CD4-positive, CD25-positive, alpha-beta regulatory T cell (primary cell): ENCODE results near the gene NUMA1. TPM values are rescaled to one million over a fixed set of nuclear protein-coding genes. Genes with fewer than 3 reads are reported as not detected.
A peak's percentile ranks its signal among the peaks of the same experiment; 100 is the strongest.

Source experiments
- ATAC-seq, 2 donors: fragments of 150-1000 bp; cut with Tn5 transposase; one replicate each; pipeline ENCODE4 v1.10.0; 2021; ENCODE audit warnings: low read depth in 2 of 2, moderate number of reproducible peaks in 2 of 2, moderate library complexity in 1 of 2
- DNase-seq, 3 donors: peaks; one replicate each; pipeline versions ENCODE4 v3.0.0 to v3.0.0-alpha.2; 2012 to 2022; ENCODE audit warnings: mixed read lengths in 1 of 3
- H3K27ac ChIP-seq: one replicate; pipeline ENCODE4 v1.7.0; 2013; ENCODE audit warnings: mild to moderate bottlenecking, low read length; ENCODE audit not compliant: insufficient read depth, poor library complexity, severe bottlenecking
- H3K27me3 ChIP-seq: one replicate; pipeline ENCODE4 v1.7.0; 2013; ENCODE audit warnings: low read length; ENCODE audit not compliant: control insufficient read depth, insufficient read depth
- H3K36me3 ChIP-seq: one replicate; pipeline ENCODE4 v1.7.0; 2013; ENCODE audit warnings: mild to moderate bottlenecking, low read length, moderate library complexity; ENCODE audit not compliant: control insufficient read depth, insufficient read depth
- H3K4me1 ChIP-seq: 2 replicates; pipeline ENCODE4 v1.7.0; 2013; ENCODE audit warnings: mild to moderate bottlenecking, low read length; ENCODE audit not compliant: insufficient read depth, control insufficient read depth, poor library complexity, severe bottlenecking
- H3K4me3 ChIP-seq: one replicate; pipeline ENCODE4 v1.7.0; 2013; ENCODE audit warnings: low read depth, mild to moderate bottlenecking, low read length, moderate library complexity
- H3K9me3 ChIP-seq, 2 experiments: 1 replicate in 1 of 2; 2 replicates in 1 of 2; pipeline ENCODE4 v1.7.0; 2013; ENCODE audit warnings: low read length in 2 of 2, mild to moderate bottlenecking in 1 of 2, moderate library complexity in 1 of 2; ENCODE audit not compliant: control insufficient read depth in 2 of 2
- H3K27ac Mint-ChIP-seq, 3 donors: one replicate each; pipeline ENCODE4 v1.8.0; 2020 to 2022; ENCODE audit warnings: mild to moderate bottlenecking in 3 of 3, mixed read lengths in 3 of 3, moderate library complexity in 2 of 3
- H3K27me3 Mint-ChIP-seq: one replicate; pipeline ENCODE4 v1.8.0; 2022; ENCODE audit warnings: mild to moderate bottlenecking, mixed read lengths
- H3K36me3 Mint-ChIP-seq: one replicate; pipeline ENCODE4 v1.8.0; 2020; ENCODE audit warnings: mixed read lengths
- H3K4me1 Mint-ChIP-seq, 4 donors: one replicate each; pipeline ENCODE4 v1.8.0; 2020 to 2022; ENCODE audit warnings: mixed read lengths in 4 of 4, mild to moderate bottlenecking in 1 of 4
- H3K4me3 Mint-ChIP-seq, 4 donors: one replicate each; pipeline ENCODE4 v1.8.0; 2020 to 2022; ENCODE audit warnings: mild to moderate bottlenecking in 4 of 4, mixed read lengths in 4 of 4, moderate library complexity in 3 of 4
- H3K9me3 Mint-ChIP-seq, 7 donors: one replicate each; pipeline ENCODE4 v1.8.0; 2020 to 2022; ENCODE audit warnings: mixed read lengths in 7 of 7, mild to moderate bottlenecking in 3 of 7, moderate library complexity in 2 of 7
- polyA plus RNA-seq, 4 donors: library from polyadenylated mRNA; unstranded; fragments of 300-500 nt; fragmentation: Illumina TruSeq; gene quantifications; one replicate each; pipeline ENCODE4 v1.2.3, GENCODE V29; 2021
- total RNA-seq: library from RNA; stranded (reverse); gene quantifications from one replicate; pipeline ENCODE4 v1.2.3, GENCODE V29; 2022

The NUMA1 gene
- total and polyA plus RNA-seq, 5 donors from 2014 or later: 14.0 to 272 (median 23.5) TPM

DNA sequence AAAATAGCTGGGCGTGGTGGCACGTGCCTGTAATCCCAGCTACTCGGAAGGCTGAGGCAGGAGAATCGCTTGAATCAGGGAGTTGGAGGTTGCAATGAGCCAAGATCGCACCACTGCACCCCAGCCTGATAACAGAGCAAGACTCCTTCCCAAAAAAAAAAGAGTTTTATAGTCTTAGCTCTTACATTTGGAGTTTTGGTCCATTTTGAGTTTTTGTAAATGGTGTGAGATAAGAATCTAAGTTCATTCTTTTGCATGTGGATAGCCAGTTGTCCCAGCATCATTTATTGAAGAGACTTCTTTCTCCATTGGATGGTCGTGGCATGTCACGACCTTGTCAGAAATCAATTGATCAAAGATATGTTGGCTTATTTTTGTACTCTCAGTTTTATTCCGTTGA lies 116.9 kb downstream of the NUMA1 start:
- H3K9me3 ChIP-seq: no peaks in the 10 kb centered on the region
- no peak overlapping the region for H3K4me3 ChIP-seq
- ATAC-seq (no peak), DNase-seq (no peak)
- Mint-ChIP-seq H3K4me1 (peaks cover 0 to 5% (median 3%) of the 10 kb centered on the region in 4 donors), H3K36me3 (peaks cover 27% of the 10 kb centered on the region), H3K27ac (no peak overlapping the region), H3K4me3 (no peak overlapping the region), H3K9me3 (peaks cover 0 to 4% (median 0%) of the 10 kb centered on the region in 7 donors), H3K27me3 (no peaks in the 10 kb centered on the region)
- no peak overlapping the region for H3K27ac ChIP-seq
- no peaks in the 10 kb centered on the region for H3K4me1 ChIP-seq
- H3K27me3 ChIP-seq: no peaks in the 10 kb centered on the region
- H3K36me3 ChIP-seq: peaks cover 34% of the 10 kb centered on the region

DNA sequence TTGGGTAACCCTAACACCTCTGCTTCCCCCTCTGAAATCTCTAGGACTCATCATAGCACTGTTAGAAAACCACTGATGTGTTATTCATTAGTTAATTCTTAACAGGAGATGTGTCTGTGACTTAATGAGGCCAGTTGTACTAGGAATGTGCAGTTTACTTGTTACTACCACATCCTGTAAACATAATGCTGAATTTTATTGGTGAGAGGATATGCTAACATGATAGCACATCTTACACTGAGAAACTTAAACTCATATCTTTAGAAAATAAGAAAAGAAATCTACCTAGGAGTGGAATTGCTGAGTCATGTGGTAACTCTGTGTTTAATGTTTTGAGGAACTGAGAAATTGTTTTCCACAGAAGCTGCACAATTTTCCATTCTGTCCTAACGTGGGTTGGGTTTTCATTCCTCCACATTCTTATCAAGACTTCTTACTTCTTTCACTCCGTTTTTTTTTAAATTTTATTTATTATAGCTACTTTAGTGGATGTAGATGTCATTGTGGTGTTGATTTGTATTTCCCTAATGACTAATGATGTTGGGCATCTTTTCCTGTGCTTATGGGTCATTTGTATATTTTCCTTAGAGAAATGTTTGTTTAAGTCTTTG lies 117.8 kb downstream of the NUMA1 start:
- DNase-seq: peak in 1 of 3 donors; percentile 30
- no peaks in the 10 kb centered on the region for H3K27me3 Mint-ChIP-seq
- no peak overlapping the region for H3K27ac Mint-ChIP-seq
- peaks cover 0 to 4% (median 0%) of the 10 kb centered on the region in 7 donors for H3K9me3 Mint-ChIP-seq
- Histone ChIP-seq H3K4me3 (no peak overlapping the region), H3K27ac (no peak overlapping the region), H3K27me3 (no peaks in the 10 kb centered on the region), H3K4me1 (no peaks in the 10 kb centered on the region), H3K36me3 (peaks cover 30% of the 10 kb centered on the region), H3K9me3 (no peaks in the 10 kb centered on the region)
- no peak for ATAC-seq
- peaks cover under 1 to 5% (median 5%) of the 10 kb centered on the region in 4 donors for H3K4me1 Mint-ChIP-seq
- no peak overlapping the region for H3K4me3 Mint-ChIP-seq
- H3K36me3 Mint-ChIP-seq: peaks cover 23% of the 10 kb centered on the region

DNA sequence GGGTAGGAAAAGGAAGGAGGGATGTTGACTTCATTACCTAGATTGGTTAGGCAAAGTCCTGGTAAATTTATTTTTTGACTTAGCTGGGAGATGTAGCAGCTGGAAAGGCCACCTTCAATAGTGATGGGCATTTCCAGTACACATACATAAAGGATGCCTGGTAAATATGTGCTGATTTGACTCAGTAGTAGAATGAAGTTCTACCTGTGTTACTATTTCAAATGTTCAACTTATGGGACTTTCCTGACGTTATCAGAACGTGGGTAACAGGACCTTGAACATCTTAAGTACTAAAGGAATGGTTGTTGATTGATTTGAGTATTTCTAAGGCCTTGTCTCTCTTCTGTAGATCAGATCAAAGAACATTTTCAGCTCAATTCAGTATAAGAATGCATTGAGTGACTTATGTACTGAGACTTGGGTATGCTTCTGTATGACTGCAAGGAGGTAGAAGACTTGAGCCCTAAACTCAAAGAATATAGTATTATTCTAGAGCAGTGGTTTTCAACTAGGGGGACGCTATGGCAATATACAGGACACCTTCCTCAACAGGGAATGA lies 124.4 kb downstream of the NUMA1 start:
- ATAC-seq: no peak
- peak overlapping the region in 2 of 3 donors; percentile 17 to 56 for H3K27ac Mint-ChIP-seq

More for the DNA sequence above, 124.4 kb downstream of the NUMA1 start:
- no peak for DNase-seq
- Histone ChIP-seq H3K36me3 (peaks cover 9% of the 10 kb centered on the region), H3K27me3 (no peaks in the 10 kb centered on the region), H3K4me3 (no peak overlapping the region), H3K27ac (no peak overlapping the region), H3K4me1 (no peaks in the 10 kb centered on the region), H3K9me3 (no peaks in the 10 kb centered on the region)
- Mint-ChIP-seq H3K36me3 (peaks cover 12% of the 10 kb centered on the region), H3K4me3 (no peak overlapping the region), H3K9me3 (peaks cover 0 to 3% (median 0%) of the 10 kb centered on the region in 7 donors), H3K4me1 (peaks cover 10 to 33% (median 22%) of the 10 kb centered on the region in 4 donors), H3K27me3 (no peaks in the 10 kb centered on the region)

Other genes with a start within 250 kb of the NUMA1 start
- gene DEFB108B, start 247.3 kb downstream of the NUMA1 start, total RNA-seq: not detected
- gene DEFB108B, start 247.3 kb downstream of the NUMA1 start, polyA plus RNA-seq: not detected
- not detected for gene DEFB131B, start 202.1 kb downstream of the NUMA1 start, total RNA-seq
- gene DEFB131B, start 202.1 kb downstream of the NUMA1 start, polyA plus RNA-seq: not detected
- gene XNDC1N, start 151.9 kb downstream of the NUMA1 start, total RNA-seq: 21.7 TPM
- gene XNDC1N, start 151.9 kb downstream of the NUMA1 start, polyA plus RNA-seq: 1 to 10 TPM; 4.7 to 9.6 (median 6.3) TPM
- 23.6 TPM for gene RNF121, start 151.5 kb downstream of the NUMA1 start, total RNA-seq
- gene RNF121, start 151.5 kb downstream of the NUMA1 start, polyA plus RNA-seq: 10 to 100 TPM in 2 of 4 donors, 1 to 10 TPM in 2; 8.8 to 13.1 (median 10.2) TPM
- 22.8 TPM for gene IL18BP, start 81.6 kb downstream of the NUMA1 start, total RNA-seq
- gene IL18BP, start 81.6 kb downstream of the NUMA1 start, polyA plus RNA-seq: 10 to 100 TPM; 10.4 to 19.1 (median 12.5) TPM
- gene LRRC51, start 308 bp upstream of the NUMA1 start, total RNA-seq: 1.5 TPM
- gene LRRC51, start 308 bp upstream of the NUMA1 start, polyA plus RNA-seq: 1 to 10 TPM; 2.8 to 9.4 (median 6.3) TPM
- 48.5 TPM for gene LAMTOR1, start 22.8 kb upstream of the NUMA1 start, total RNA-seq
- gene LAMTOR1, start 22.8 kb upstream of the NUMA1 start, polyA plus RNA-seq: 100 to 1,000 TPM in 3 of 4 donors, 10 to 100 TPM in 1; 69.2 to 116 (median 102) TPM
- gene TOMT, start 25.4 kb upstream of the NUMA1 start, total RNA-seq: not detected
- not detected for gene TOMT, start 25.4 kb upstream of the NUMA1 start, polyA plus RNA-seq
- 46.3 TPM for gene ANAPC15, start 32.2 kb upstream of the NUMA1 start, total RNA-seq
- gene ANAPC15, start 32.2 kb upstream of the NUMA1 start, polyA plus RNA-seq: 100 to 1,000 TPM in 2 of 4 donors, 10 to 100 TPM in 2; 86.1 to 103 (median 98.4) TPM
- not detected for gene FOLR3, start 55.2 kb upstream of the NUMA1 start, total RNA-seq
- under 1 TPM in 1 of 4 donors, not detected in 3; 0.32 TPM for gene FOLR3, start 55.2 kb upstream of the NUMA1 start, polyA plus RNA-seq
- gene FOLR1, start 111.6 kb upstream of the NUMA1 start, total RNA-seq: not detected
- gene FOLR1, start 111.6 kb upstream of the NUMA1 start, polyA plus RNA-seq: not detected
- gene FOLR2, start 136.3 kb upstream of the NUMA1 start, total RNA-seq: not detected
- under 1 TPM in 1 of 4 donors, not detected in 3; 0.26 TPM for gene FOLR2, start 136.3 kb upstream of the NUMA1 start, polyA plus RNA-seq
- gene INPPL1, start 144.2 kb upstream of the NUMA1 start, total RNA-seq: 101 TPM
- 1 to 10 TPM; 3.6 to 4.5 (median 4.2) TPM for gene INPPL1, start 144.2 kb upstream of the NUMA1 start, polyA plus RNA-seq
- gene PHOX2A, start 163.6 kb upstream of the NUMA1 start, total RNA-seq: not detected
- gene PHOX2A, start 163.6 kb upstream of the NUMA1 start, polyA plus RNA-seq: not detected